Spleen (tissue), 7 donors: ENCODE results near the gene CYP1A1.

Experiments
- CTCF ChIP-seq, 11 experiments: fragments of 200-600 bp in 7 of 11; fragments of 450-650 bp in 4 of 11; sonication (generic) in 4 of 11; IDR thresholded peaks in 8 of 11; conservative IDR thresholded peaks in 3 of 11; 1 replicate in 7 of 11; 2 replicates in 4 of 11; pipeline versions ENCODE4 v1.4.0 to v1.8.0; 2016 to 2021; ENCODE audit warnings: antibody characterized with exemption in 11 of 11, inconsistent platforms in 4 of 11, mild to moderate bottlenecking in 1 of 11
- POLR2A ChIP-seq, 3 donors: fragments of 450-650 bp; IDR thresholded peaks; one replicate each; pipeline ENCODE4 v1.5.1; 2017; ENCODE audit warnings: antibody characterized with exemption in 3 of 3, mild to moderate bottlenecking in 1 of 3
- POLR2AphosphoS5 ChIP-seq, 3 donors: sonication (generic); formaldehyde crosslinking; IDR thresholded peaks; one replicate each; pipeline ENCODE4 v1.5.1; 2017; ENCODE audit warnings: antibody characterized with exemption in 3 of 3
- donor health status: DM: no; HTN: no; CAD: no; lungs with moderate emphysema.
- donor health status: DM: no; HTN: no; CAD: no.
- donor health status: DM: no; HTN: no; CAD: no.

- TF ChIP-seq CTCF (IDR thresholded peaks at IDR 0.05 in 8 of 11, conservative IDR thresholded peaks at IDR 0.05 in 3 of 11) (no peak), POLR2A (IDR thresholded peaks at IDR 0.05) (no peak), POLR2AphosphoS5 (IDR thresholded peaks at IDR 0.05) (no peak)
These were observed 38.1 kb upstream of the CYP1A1 start for GRCh38 chr15:74763416-74763815.
